HUES48 (cell line): Measurements from ENCODE around the gene FYTTD1.
A peak's percentile ranks its signal among the peaks of the same experiment; 100 is the strongest.

Experiments used
- H3K27ac ChIP-seq: one replicate; pipeline ENCODE4 v1.7.0; 2013; ENCODE audit warnings: low read depth, low read length, inconsistent platforms
- H3K27me3 ChIP-seq: 2 replicates; pipeline ENCODE4 v1.6.1; 2013; ENCODE audit warnings: mild to moderate bottlenecking, low read length; ENCODE audit not compliant: control insufficient read depth, insufficient read depth
- H3K36me3 ChIP-seq: 2 replicates; pipeline ENCODE4 v1.6.1; 2013; ENCODE audit warnings: low read length; ENCODE audit not compliant: control insufficient read depth, insufficient read depth
- H3K4me1 ChIP-seq: 2 replicates; pipeline ENCODE4 v1.6.1; 2013; ENCODE audit warnings: mild to moderate bottlenecking, low read length; ENCODE audit not compliant: control insufficient read depth, insufficient read depth
- H3K4me3 ChIP-seq: 2 replicates; pipeline ENCODE4 v1.5.1; 2013; ENCODE audit warnings: mild to moderate bottlenecking, low read depth, low read length
- H3K9ac ChIP-seq: 2 replicates; pipeline ENCODE4 v1.6.1; 2013; ENCODE audit warnings: mild to moderate bottlenecking, low read depth, low read length, moderate library complexity
- H3K9me3 ChIP-seq: 2 replicates; pipeline ENCODE4 v1.6.1; 2013; ENCODE audit warnings: low read length; ENCODE audit not compliant: control insufficient read depth, insufficient read depth

The FYTTD1 gene

GRCh38 chr3:197753263-197753662 lies 3.6 kb downstream of the FYTTD1 start:
- H3K4me3 ChIP-seq: no peak overlapping the region
- peaks cover 3% of the 10 kb centered on the region; the same call in 1 of the 2 replicates for H3K4me1 ChIP-seq
- no peak overlapping the region for H3K27ac ChIP-seq
- H3K27me3 ChIP-seq: peaks cover 41% of the 10 kb centered on the region
- no peaks in the 10 kb centered on the region for H3K9me3 ChIP-seq
- no peaks in the 10 kb centered on the region for H3K36me3 ChIP-seq
- H3K9ac ChIP-seq: no peak overlapping the region

DNA sequence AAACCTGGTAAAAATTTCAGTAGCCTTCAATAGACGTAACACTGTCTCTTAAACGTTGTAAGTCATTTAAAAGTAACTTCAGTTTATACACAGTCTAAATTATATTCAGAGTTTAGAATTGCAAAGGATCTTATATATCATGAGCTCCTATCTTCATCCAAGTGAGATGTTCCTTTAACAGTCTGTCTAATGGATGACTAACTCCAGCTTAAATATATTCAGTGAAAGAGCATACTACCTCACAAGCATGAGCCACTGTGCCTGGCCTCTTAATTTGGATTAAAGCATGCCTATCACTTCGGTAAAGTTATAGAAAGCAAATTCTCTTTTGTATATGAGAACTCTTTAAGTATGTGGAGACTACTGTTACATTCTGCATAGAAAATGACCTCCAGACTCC lies 7.0 kb downstream of the FYTTD1 start:
- Histone ChIP-seq H3K4me3 (no peak overlapping the region), H3K27ac (no peak overlapping the region), H3K36me3 (no peaks in the 10 kb centered on the region)

DNA sequence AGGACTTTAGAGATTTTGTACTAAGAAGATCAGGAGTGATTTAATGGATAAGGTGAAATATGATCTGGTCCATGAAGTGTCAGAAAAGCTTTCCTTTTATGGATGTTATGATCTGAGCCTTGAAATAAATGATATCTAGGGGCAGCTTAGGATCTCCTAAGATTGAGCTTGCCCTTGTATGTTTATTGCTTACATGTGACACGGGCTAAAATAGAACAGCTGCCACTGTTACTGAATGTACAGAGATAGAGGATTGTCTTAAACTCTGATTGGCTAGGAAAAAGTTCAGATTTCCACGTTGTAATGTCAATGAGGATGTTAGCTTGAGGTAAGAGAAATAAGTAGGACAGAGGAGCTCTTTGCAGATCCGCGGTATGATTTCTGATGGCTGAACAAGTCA lies 8.8 kb downstream of the FYTTD1 start:
- H3K4me1 ChIP-seq: no peaks in the 10 kb centered on the region
- H3K27me3 ChIP-seq: no peaks in the 10 kb centered on the region
- no peaks in the 10 kb centered on the region for H3K9me3 ChIP-seq
- H3K9ac ChIP-seq: no peak overlapping the region
- no peak overlapping the region for H3K4me3 ChIP-seq
- H3K36me3 ChIP-seq: no peaks in the 10 kb centered on the region
- no peak overlapping the region for H3K27ac ChIP-seq

More for the DNA sequence above, 7.0 kb downstream of the FYTTD1 start:
- Histone ChIP-seq H3K27me3 (peaks cover 8% of the 10 kb centered on the region), H3K9me3 (no peaks in the 10 kb centered on the region), H3K9ac (no peak overlapping the region), H3K4me1 (no peaks in the 10 kb centered on the region)

- H3K36me3 ChIP-seq: no peaks in the 10 kb centered on the region
- no peak overlapping the region for H3K27ac ChIP-seq
- H3K27me3 ChIP-seq: no peaks in the 10 kb centered on the region
Observed at GRCh38 chr3:197761784-197762183, 12.1 kb downstream of the FYTTD1 start.

GRCh38 chr3:197775317-197775716 lies 25.6 kb downstream of the FYTTD1 start:
- H3K27ac ChIP-seq: no peak overlapping the region
- no peaks in the 10 kb centered on the region for H3K9me3 ChIP-seq
- no peaks in the 10 kb centered on the region for H3K27me3 ChIP-seq
- H3K4me1 ChIP-seq: no peaks in the 10 kb centered on the region
- peaks cover 15% of the 10 kb centered on the region for H3K36me3 ChIP-seq
- no peak overlapping the region for H3K4me3 ChIP-seq
- H3K9ac ChIP-seq: no peak overlapping the region

More at GRCh38 chr3:197761784-197762183, 12.1 kb downstream of the FYTTD1 start:
- H3K9me3 ChIP-seq: no peaks in the 10 kb centered on the region
- H3K4me1 ChIP-seq: no peaks in the 10 kb centered on the region
- no peak overlapping the region for H3K4me3 ChIP-seq
- no peak overlapping the region for H3K9ac ChIP-seq

DNA sequence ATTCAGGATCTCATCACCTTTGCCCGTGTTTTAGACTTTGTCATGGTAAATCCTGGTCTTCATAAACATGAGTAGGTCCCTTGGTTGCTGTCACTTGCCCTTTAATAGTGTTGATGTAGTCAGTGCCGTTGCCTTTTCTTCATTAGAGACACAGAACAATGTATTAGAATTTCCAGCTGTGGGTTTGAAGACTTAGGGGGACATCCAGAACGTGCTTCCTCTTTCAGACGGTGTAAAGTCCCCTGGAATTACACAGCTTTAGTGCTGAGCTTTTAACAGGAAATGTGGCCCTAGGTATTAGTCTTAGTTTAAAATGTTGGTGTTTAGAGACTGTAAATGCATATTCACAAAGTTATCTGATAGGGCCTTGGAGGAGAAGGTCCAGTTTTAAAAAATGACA lies 32.5 kb downstream of the FYTTD1 start:
- H3K36me3 ChIP-seq: peaks cover 11% of the 10 kb centered on the region
- H3K27me3 ChIP-seq: no peaks in the 10 kb centered on the region
- H3K27ac ChIP-seq: no peak overlapping the region
- H3K9ac ChIP-seq: no peak overlapping the region
- H3K4me1 ChIP-seq: no peaks in the 10 kb centered on the region
- H3K4me3 ChIP-seq: no peak overlapping the region
- no peaks in the 10 kb centered on the region for H3K9me3 ChIP-seq

GRCh38 chr3:197784019-197784585 lies 34.4 kb downstream of the FYTTD1 start:
- H3K36me3 ChIP-seq: no peaks in the 10 kb centered on the region
- no peaks in the 10 kb centered on the region for H3K4me1 ChIP-seq
- no peak overlapping the region for H3K4me3 ChIP-seq
- H3K9me3 ChIP-seq: no peaks in the 10 kb centered on the region
- H3K27ac ChIP-seq: no peak overlapping the region
- no peak overlapping the region for H3K9ac ChIP-seq
- no peaks in the 10 kb centered on the region for H3K27me3 ChIP-seq

DNA sequence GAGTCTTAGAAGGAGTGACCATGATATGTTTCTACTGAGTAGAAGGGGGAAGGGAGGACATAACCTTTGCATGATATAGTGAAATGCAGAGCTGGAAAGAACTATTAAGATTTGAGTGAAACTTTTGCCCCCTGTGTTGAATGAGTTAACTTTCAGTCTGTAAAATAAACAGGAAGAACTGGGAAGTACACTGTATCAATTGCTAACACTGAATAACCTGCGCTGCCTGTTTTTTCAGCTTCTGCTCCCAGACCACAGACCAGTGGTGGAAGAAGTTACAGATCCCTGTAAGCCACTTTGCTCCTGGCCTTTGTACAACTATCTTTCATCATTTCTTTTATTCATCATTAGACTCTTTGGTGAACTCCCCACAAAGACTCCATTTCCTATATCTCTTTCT lies 37.7 kb downstream of the FYTTD1 start:
- no peak overlapping the region for H3K9ac ChIP-seq
- H3K36me3 ChIP-seq: no peaks in the 10 kb centered on the region
- no peak overlapping the region for H3K27ac ChIP-seq
- no peaks in the 10 kb centered on the region for H3K9me3 ChIP-seq
- H3K4me3 ChIP-seq: no peak overlapping the region
- no peaks in the 10 kb centered on the region for H3K27me3 ChIP-seq
- H3K4me1 ChIP-seq: no peaks in the 10 kb centered on the region

GRCh38 chr3:197789309-197789708 lies 39.6 kb downstream of the FYTTD1 start:
- Histone ChIP-seq H3K9ac (no peak overlapping the region), H3K36me3 (no peaks in the 10 kb centered on the region), H3K9me3 (no peaks in the 10 kb centered on the region), H3K4me3 (no peak overlapping the region), H3K4me1 (no peaks in the 10 kb centered on the region), H3K27me3 (no peaks in the 10 kb centered on the region), H3K27ac (no peak overlapping the region)

GRCh38 chr3:197790033-197790432 lies 40.4 kb downstream of the FYTTD1 start:
- Histone ChIP-seq H3K36me3 (no peaks in the 10 kb centered on the region), H3K9ac (no peak overlapping the region), H3K27ac (no peak overlapping the region), H3K27me3 (no peaks in the 10 kb centered on the region), H3K4me1 (no peaks in the 10 kb centered on the region), H3K4me3 (peak overlapping the region; percentile 90), H3K9me3 (no peaks in the 10 kb centered on the region)

DNA sequence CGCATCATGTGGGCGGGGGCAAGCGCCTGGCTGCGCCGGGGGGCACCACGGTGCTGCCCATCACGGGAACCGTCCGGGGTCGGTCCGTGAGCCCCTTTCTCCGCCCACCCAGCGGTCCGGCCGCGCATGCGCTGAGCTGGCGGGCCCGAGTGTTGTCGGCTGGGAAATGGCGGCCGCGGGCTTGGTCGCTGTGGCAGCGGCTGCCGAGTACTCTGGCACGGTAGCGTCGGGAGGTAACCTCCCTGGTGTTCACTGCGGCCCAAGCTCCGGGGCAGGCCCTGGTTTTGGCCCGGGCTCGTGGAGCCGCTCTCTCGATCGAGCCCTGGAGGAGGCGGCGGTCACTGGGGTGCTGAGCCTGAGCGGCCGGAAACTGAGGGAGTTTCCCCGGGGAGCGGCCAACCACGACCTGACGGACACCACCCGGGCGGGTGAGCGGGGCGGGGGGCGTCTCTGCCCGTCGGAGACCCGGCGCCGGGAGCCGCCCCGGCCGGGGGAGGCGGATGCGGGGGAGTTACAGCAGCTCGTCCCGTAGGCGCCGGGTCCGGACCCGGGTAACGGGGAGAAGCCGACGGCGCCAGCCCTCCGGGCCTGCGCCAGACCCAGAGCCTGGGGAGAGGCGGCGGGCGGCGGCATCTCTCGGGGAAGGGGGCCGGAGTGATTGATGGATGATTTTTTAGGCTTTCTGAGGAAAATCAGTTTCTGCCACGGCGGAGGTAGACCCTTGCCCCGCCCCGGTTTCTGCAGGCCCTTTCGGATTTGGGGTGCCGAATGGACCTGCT lies 41.6 kb downstream of the FYTTD1 start, which contains the start of gene LRCH3:
Gene LRCH3 (plus strand): TSS at position 142 of the 779 bp plus-strand sequence. CDS start 25 bp downstream, at position 167.
- Histone ChIP-seq H3K36me3 (no peaks in the 10 kb centered on the region), H3K9me3 (no peaks in the 10 kb centered on the region), H3K4me3 (peak within 1 kb of the TSS; percentile 90), H3K27ac (peak within 1 kb of the TSS; percentile 98), H3K9ac (peak within 1 kb of the TSS; percentile 98), H3K27me3 (no peaks in the 10 kb centered on the region), H3K4me1 (no peaks in the 10 kb centered on the region)
